Activated CD8-positive, alpha-beta T cell treated with anti-CD3 and anti-CD28 coated beads for 36 hours (primary cell): ENCODE results near the gene SPSB3. TPM values are rescaled to one million over a fixed set of nuclear protein-coding genes. Genes with fewer than 3 reads are reported as not detected.

Experiments used
- ATAC-seq: fragments of 200-7000 bp; cut with Tn5 transposase; one replicate; pipeline ENCODE4 v1.10.0; 2021; ENCODE audit warnings: mild to moderate bottlenecking, moderate library complexity
- CTCF ChIA-PET: fragments of 350-600 bp; sonication (Branson Sonifier 250); formaldehyde crosslinking; loops from one replicate; lab custom pipeline; 2021; ENCODE audit warnings: antibody characterized with exemption; lab: Charles Lee
- POLR2A ChIA-PET: fragments of 350-600 bp; sonication (Branson Sonifier 250); formaldehyde crosslinking; loops from one replicate; lab custom pipeline; 2021; ENCODE audit warnings: antibody characterized with exemption; lab: Charles Lee
- DNase-seq: peaks from one replicate; pipeline ENCODE4 v3.0.0-alpha.2; 2020
- H3K27ac Mint-ChIP-seq: one replicate; pipeline ENCODE4 v1.8.0; 2021; ENCODE audit warnings: mild to moderate bottlenecking, mixed read lengths
- H3K27me3 Mint-ChIP-seq: one replicate; pipeline ENCODE4 v1.8.0; 2021; ENCODE audit warnings: mixed read lengths
- H3K36me3 Mint-ChIP-seq: one replicate; pipeline ENCODE4 v1.8.0; 2021; ENCODE audit warnings: low read depth, mixed read lengths
- H3K4me1 Mint-ChIP-seq: one replicate; pipeline ENCODE4 v1.8.0; 2021; ENCODE audit warnings: low read depth, mixed read lengths
- H3K4me3 Mint-ChIP-seq: one replicate; pipeline ENCODE4 v1.8.0; 2021; ENCODE audit warnings: mild to moderate bottlenecking, moderate library complexity, mixed read lengths
- H3K9me3 Mint-ChIP-seq: one replicate; pipeline ENCODE4 v1.8.0; 2021; ENCODE audit warnings: mixed read lengths
- CTCF ChIP-seq: fragments of 200-600 bp; IDR thresholded peaks from one replicate; pipeline ENCODE4 v1.8.0; 2022; ENCODE audit warnings: antibody characterized with exemption, mild to moderate bottlenecking
- intact Hi-C: fragments of 100-400 bp; cut with micrococcal nuclease; formaldehyde crosslinking; loops from one replicate; pipeline ENCODE4 v1.10.0; 2022
- microRNA-seq: library from miRNA; unstranded; fragments of <30 nt; microRNA quantifications from one replicate; pipeline ENCODE4 v1.2.0, GENCODE V29; 2022; ENCODE audit warnings: borderline microRNAs expressed, borderline replicate concordance
- total RNA-seq, 2 experiments: library from RNA; stranded (reverse); gene quantifications; one replicate each; pipeline ENCODE4 v1.2.3, GENCODE V29; 2021

Gene SPSB3
- total RNA-seq, 2 experiments from 2014 or later: 14.4 to 15.2 TPM

GRCh38 chr16:1727651-1728624, 54.4 kb downstream of the SPSB3 start:
- ATAC-seq (no peak), DNase-seq (no peak)
- Mint-ChIP-seq H3K27me3 (no peaks in the 10 kb centered on the region), H3K36me3 (peaks cover 7% of the 10 kb centered on the region), H3K4me3 (no peak overlapping the region), H3K9me3 (no peaks in the 10 kb centered on the region), H3K27ac (no peak overlapping the region), H3K4me1 (peaks cover 8% of the 10 kb centered on the region)
- intact Hi-C loops: no loop called here
- no peak for TF ChIP-seq CTCF
- CTCF ChIA-PET: interaction anchor here (0.5 to 1.3 kb wide), 2 partner anchors 9 to 22 kb away, joined by 3 to 4 read pairs; no protein-coding TSS in a partner anchor
- POLR2A ChIA-PET: interaction anchor here (0.6 to 0.9 kb wide), 2 partner anchors 22 to 217 kb away, joined by 3 to 4 read pairs; partner anchors contain the start of gene MAPK8IP3

Small RNA genes within 50 kb of the gene (microRNA-seq; reads per million reads assigned to microRNA genes)
- 2.7 reads per million for gene MIR3177

Other genes with a start within 250 kb of the SPSB3 start
- 10 to 100 TPM; 12.9 to 14.3 TPM for gene TMEM204, start 248.9 kb downstream of the SPSB3 start, total RNA-seq
- 10 to 100 TPM; 12.0 to 12.1 TPM for gene IFT140, start 170.5 kb downstream of the SPSB3 start, total RNA-seq
- 10 to 100 TPM; 15.1 to 15.7 TPM for gene CRAMP1, start 170.2 kb downstream of the SPSB3 start, total RNA-seq
- 10 to 100 TPM; 61.5 to 62.2 TPM for gene JPT2, start 104.3 kb downstream of the SPSB3 start, total RNA-seq
- 10 to 100 TPM; 58.4 to 65.1 TPM for gene MAPK8IP3, start 76.4 kb downstream of the SPSB3 start, total RNA-seq
- gene NME3, start 11.0 kb downstream of the SPSB3 start, total RNA-seq: 10 to 100 TPM; 37.8 to 39.6 TPM
- gene EME2, start 9.8 kb downstream of the SPSB3 start, total RNA-seq: 10 to 100 TPM; 15.5 to 15.6 TPM
- gene MRPS34, start 9.4 kb downstream of the SPSB3 start, total RNA-seq: 100 to 1,000 TPM; 175 to 193 TPM
- 10 to 100 TPM; 43.5 to 45.0 TPM for gene NUBP2, start 389 bp upstream of the SPSB3 start, total RNA-seq
- not detected for gene IGFALS, start 11.1 kb upstream of the SPSB3 start, total RNA-seq
- 10 to 100 TPM; 32.0 to 35.7 TPM for gene HAGH, start 44.3 kb upstream of the SPSB3 start, total RNA-seq
- gene FAHD1, start 44.6 kb upstream of the SPSB3 start, total RNA-seq: 10 to 100 TPM; 14.2 to 17.8 TPM
- gene MEIOB, start 89.6 kb upstream of the SPSB3 start, total RNA-seq: under 1 TPM; 0.34 to 0.40 TPM
- gene HS3ST6, start 135.8 kb upstream of the SPSB3 start, total RNA-seq: not detected
- 10 to 100 TPM; 15.5 to 18.1 TPM for gene MSRB1, start 160.6 kb upstream of the SPSB3 start, total RNA-seq
- gene RPL3L, start 172.1 kb upstream of the SPSB3 start, total RNA-seq: not detected
- 100 to 1,000 TPM; 126 to 129 TPM for gene NDUFB10, start 177.0 kb upstream of the SPSB3 start, total RNA-seq
- 1,000 to 10,000 TPM; 5,572 to 5,598 TPM for gene RPS2, start 182.3 kb upstream of the SPSB3 start, total RNA-seq
- gene RNF151, start 184.3 kb upstream of the SPSB3 start, total RNA-seq: not detected
- 10 to 100 TPM; 54.4 to 56.0 TPM for gene TBL3, start 189.5 kb upstream of the SPSB3 start, total RNA-seq
- gene NOXO1, start 198.9 kb upstream of the SPSB3 start, total RNA-seq: under 1 TPM in 1 of 2 experiments, not detected in 1; 0.31 TPM
- 10 to 100 TPM; 33.5 to 33.9 TPM for gene GFER, start 201.6 kb upstream of the SPSB3 start, total RNA-seq
- gene SYNGR3, start 207.4 kb upstream of the SPSB3 start, total RNA-seq: 1 to 10 TPM; 5.4 to 7.2 TPM
- gene ZNF598, start 227.2 kb upstream of the SPSB3 start, total RNA-seq: 10 to 100 TPM; 85.5 to 90.3 TPM
- gene NPW, start 237.2 kb upstream of the SPSB3 start, total RNA-seq: 10 to 100 TPM; 24.3 to 28.3 TPM
- 1 to 10 TPM; 2.8 to 3.0 TPM for gene NHERF2, start 244.3 kb upstream of the SPSB3 start, total RNA-seq